HepG2 (cell line): ENCODE data around the gene EPHX1. TPM values are rescaled to one million over a fixed set of nuclear protein-coding genes. Genes with fewer than 3 reads are reported as not detected.

Source experiments
- CBX1 ChIP-seq: IDR thresholded peaks from one replicate; pipeline ENCODE4 v1.6.1; 2016; ENCODE audit warnings: antibody characterized with exemption, low read depth
- HNF1A ChIP-seq, 2 experiments: sonication (generic) in 1 of 2; formaldehyde crosslinking in 1 of 2; IDR thresholded peaks; 2 replicates each; pipeline versions ENCODE4 v1.4.0 to v1.6.1; 2016 to 2020; ENCODE audit warnings: borderline replicate concordance in 1 of 2, low read depth in 1 of 2, mild to moderate bottlenecking in 1 of 2, missing genetic modification reagents in 1 of 2
- JUNB ChIP-seq: sonication (generic); formaldehyde crosslinking; IDR thresholded peaks from 2 replicates; pipeline ENCODE4 v1.8.0; 2022; ENCODE audit warnings: missing genetic modification reagents, mild to moderate bottlenecking, borderline replicate concordance
- KAT8 ChIP-seq: IDR thresholded peaks from 2 replicates; pipeline ENCODE4 v1.6.1; 2016; ENCODE audit warnings: missing genetic modification reagents, missing compliant biosample characterization
- KMT2A ChIP-seq: sonication (generic); formaldehyde crosslinking; IDR thresholded peaks from 2 replicates; pipeline ENCODE4 v1.4.0; 2020; ENCODE audit warnings: missing genetic modification reagents
- NAIF1 ChIP-seq: sonication (generic); formaldehyde crosslinking; IDR thresholded peaks from 2 replicates; pipeline ENCODE4 v1.5.0; 2020; ENCODE audit warnings: mild to moderate bottlenecking, missing genetic modification reagents, borderline replicate concordance
- NR2F2 ChIP-seq: IDR thresholded peaks from 2 replicates; pipeline ENCODE4 v1.6.1; 2012; ENCODE audit warnings: low read depth, inconsistent platforms, borderline replicate concordance
- RBFOX2 ChIP-seq: fragments of 200-400 bp; formaldehyde crosslinking; IDR thresholded peaks from 2 replicates; pipeline ENCODE4 v1.6.1; 2017; ENCODE audit warnings: low read depth, mild to moderate bottlenecking, low read length
- SOX6 ChIP-seq, 2 experiments: fragments of 450-650 bp in 1 of 2; sonication (generic) in 1 of 2; formaldehyde crosslinking in 1 of 2; IDR thresholded peaks; 2 replicates each; pipeline versions ENCODE4 v1.4.0 to v1.6.1; 2017 to 2020; ENCODE audit warnings: antibody characterized with exemption in 1 of 2, mild to moderate bottlenecking in 1 of 2, missing genetic modification reagents in 1 of 2
- SP4 ChIP-seq: sonication (generic); formaldehyde crosslinking; IDR thresholded peaks from 2 replicates; pipeline ENCODE4 v1.8.1; 2023; ENCODE audit warnings: mild to moderate bottlenecking, missing genetic modification reagents
- THRA ChIP-seq: sonication (generic); formaldehyde crosslinking; IDR thresholded peaks from 2 replicates; pipeline ENCODE4 v1.4.0; 2020; ENCODE audit warnings: missing genetic modification reagents, borderline replicate concordance
- THYN1 ChIP-seq: sonication (generic); formaldehyde crosslinking; IDR thresholded peaks from 2 replicates; pipeline ENCODE4 v1.8.1; 2023; ENCODE audit warnings: low read depth, mild to moderate bottlenecking, moderate library complexity, missing genetic modification reagents, borderline replicate concordance
- ZNF407 ChIP-seq: sonication (generic); formaldehyde crosslinking; IDR thresholded peaks from one replicate; pipeline ENCODE4 v1.5.1; 2020; ENCODE audit warnings: mild to moderate bottlenecking, missing genetic modification reagents; ENCODE audit errors: not compliant biosample characterization
- ZNF614 ChIP-seq: IDR thresholded peaks from 2 replicates; pipeline ENCODE4 v1.6.1; 2018; ENCODE audit warnings: missing biosample characterization, missing genetic modification reagents, inconsistent platforms, borderline replicate concordance
- polyA plus RNA-seq, 8 experiments: library from polyadenylated mRNA; depleted of rRNA in 3 of 8; stranded (reverse) in 7 of 8; unstranded in 1 of 8; fragments of >200 nt; fragmentation: Illumina TruSeq in 4 of 8; extraction: Trizol in 4 of 8; gene quantifications; 2 replicates each; pipeline versions ENCODE4 v1.2.1 to v1.2.3, GENCODE V29; 2011 to 2016; ENCODE audit warnings: low read depth in 4 of 8, missing spikeins in 1 of 8, mixed read lengths in 1 of 8; ENCODE audit not compliant: insufficient read depth in 1 of 8
- total RNA-seq, 5 experiments: library from RNA; depleted of rRNA; stranded (reverse); fragments of >200 nt; fragmentation: Illumina TruSeq; extraction: Trizol; gene quantifications; 2 replicates each; pipeline ENCODE4 v1.2.3, GENCODE V29; 2016; ENCODE audit warnings: low read depth in 1 of 5

EPHX1 gene
- total and polyA plus RNA-seq, 2 of the 13 experiments (the other 11 are each of a cell fraction or from before 2014, with no cell fraction given), result 27.7 to 36.5 TPM

- TF ChIP-seq ZNF407 (CRISPR knock-in tag) (peak; percentile 60), ZNF614 (CRISPR knock-in tag) (peak; percentile 98), NAIF1 (CRISPR knock-in tag) (no peak), JUNB (CRISPR knock-in tag) (no peak), THRA (CRISPR knock-in tag) (peak; percentile 95), SP4 (CRISPR knock-in tag) (peak; percentile 80), RBFOX2 (no peak), CBX1 (peak; percentile 40), HNF1A (IDR thresholded peaks at IDR 0.05; ENCODE audit: low read depth) (0 out of 2 replicates have a peak, but pooled peaks have one; percentile 45), HNF1A (CRISPR knock-in tag; IDR thresholded peaks at IDR 0.05; ENCODE audit: borderline replicate concordance) (peak; percentile 90), THYN1 (CRISPR knock-in tag) (no peak), KAT8 (CRISPR knock-in tag) (peak; percentile 94), NR2F2 (peak; percentile 95), KMT2A (peak; percentile 92), SOX6 (IDR thresholded peaks at IDR 0.05) (no peak), SOX6 (CRISPR knock-in tag; IDR thresholded peaks at IDR 0.05) (peak; percentile 100)
Observed at GRCh38 chr1:225813214-225813964, 3.5 kb downstream of the EPHX1 start (continued).
